Suprapubic skin (tissue), 4 donors: ENCODE measurements around the gene AXL.

Source experiments
- EP300 ChIP-seq: sonication (generic); formaldehyde crosslinking; IDR thresholded peaks from one replicate; pipeline ENCODE4 v1.6.1; 2017; ENCODE audit warnings: antibody characterized with exemption
- POLR2A ChIP-seq, 2 donors: fragments of 450-650 bp; IDR thresholded peaks; one replicate each; pipeline ENCODE4 v1.6.1; 2017; ENCODE audit warnings: antibody characterized with exemption in 2 of 2, mild to moderate bottlenecking in 2 of 2, moderate library complexity in 2 of 2
- POLR2AphosphoS5 ChIP-seq, 3 donors: sonication (generic); formaldehyde crosslinking; IDR thresholded peaks; one replicate each; pipeline ENCODE4 v1.6.1; 2017; ENCODE audit warnings: antibody characterized with exemption in 3 of 3
- TF ChIP-seq, protein P1 (sequence below), 2 donors: fragments of 200-600 bp in 1 of 2; fragments of 450-650 bp in 1 of 2; sonication (generic) in 1 of 2; IDR thresholded peaks; one replicate each; pipeline ENCODE4 v1.5.1; 2016 to 2019; ENCODE audit warnings: antibody characterized with exemption in 2 of 2, mild to moderate bottlenecking in 1 of 2, moderate library complexity in 1 of 2

DNA sequence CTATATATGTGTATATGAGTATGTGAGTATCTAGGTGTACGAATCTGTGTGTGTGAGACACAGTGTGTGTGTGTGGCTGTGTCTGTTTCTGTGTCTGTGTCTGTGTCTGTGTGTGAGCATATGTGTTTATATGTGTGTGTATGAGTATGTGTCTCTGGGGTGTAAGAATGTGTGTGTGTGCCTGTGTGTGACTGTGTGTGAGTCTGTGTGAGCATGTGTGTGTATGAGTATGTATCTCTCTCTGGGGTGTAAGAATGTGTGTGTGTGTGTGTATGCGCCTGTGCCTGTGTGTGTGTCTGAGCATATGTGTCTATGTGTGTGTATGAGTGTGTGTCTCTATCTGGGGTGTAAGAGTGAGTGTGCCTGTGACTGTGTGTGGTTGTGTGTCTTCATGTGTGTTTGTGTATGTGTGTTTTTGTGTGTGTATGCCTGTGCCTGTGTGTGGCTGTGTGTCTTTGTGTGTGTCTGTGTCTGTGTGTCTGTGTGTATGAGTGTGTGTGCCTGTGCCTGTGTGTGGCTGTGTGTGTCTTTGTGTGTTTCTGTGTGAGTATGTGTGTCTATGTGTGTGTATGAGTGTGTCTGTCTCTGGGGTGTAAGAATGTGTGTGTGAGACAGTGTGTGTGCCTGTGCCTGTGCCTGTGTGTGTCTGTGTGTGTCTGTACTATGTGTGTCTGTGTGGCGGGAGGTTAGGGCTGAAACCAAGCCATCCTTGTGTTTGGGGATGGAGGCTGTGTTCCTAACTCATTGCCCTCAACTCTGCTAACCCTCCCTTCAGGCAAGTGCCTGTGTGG, 11.2 kb downstream of the AXL start:
- TF ChIP-seq POLR2A (IDR thresholded peaks at IDR 0.05), result no peak
- TF ChIP-seq, protein P1, sequence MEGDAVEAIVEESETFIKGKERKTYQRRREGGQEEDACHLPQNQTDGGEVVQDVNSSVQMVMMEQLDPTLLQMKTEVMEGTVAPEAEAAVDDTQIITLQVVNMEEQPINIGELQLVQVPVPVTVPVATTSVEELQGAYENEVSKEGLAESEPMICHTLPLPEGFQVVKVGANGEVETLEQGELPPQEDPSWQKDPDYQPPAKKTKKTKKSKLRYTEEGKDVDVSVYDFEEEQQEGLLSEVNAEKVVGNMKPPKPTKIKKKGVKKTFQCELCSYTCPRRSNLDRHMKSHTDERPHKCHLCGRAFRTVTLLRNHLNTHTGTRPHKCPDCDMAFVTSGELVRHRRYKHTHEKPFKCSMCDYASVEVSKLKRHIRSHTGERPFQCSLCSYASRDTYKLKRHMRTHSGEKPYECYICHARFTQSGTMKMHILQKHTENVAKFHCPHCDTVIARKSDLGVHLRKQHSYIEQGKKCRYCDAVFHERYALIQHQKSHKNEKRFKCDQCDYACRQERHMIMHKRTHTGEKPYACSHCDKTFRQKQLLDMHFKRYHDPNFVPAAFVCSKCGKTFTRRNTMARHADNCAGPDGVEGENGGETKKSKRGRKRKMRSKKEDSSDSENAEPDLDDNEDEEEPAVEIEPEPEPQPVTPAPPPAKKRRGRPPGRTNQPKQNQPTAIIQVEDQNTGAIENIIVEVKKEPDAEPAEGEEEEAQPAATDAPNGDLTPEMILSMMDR (IDR thresholded peaks at IDR 0.05), result no peak
- no peak for TF ChIP-seq EP300
- TF ChIP-seq POLR2AphosphoS5 (IDR thresholded peaks at IDR 0.05), result no peak
